Lung (tissue), 12 donors: ENCODE data around the gene MNX1. TPM values are rescaled to one million over a fixed set of nuclear protein-coding genes. Genes with fewer than 3 reads are reported as not detected.

Source experiments
- ATAC-seq: fragments of 200-7000 bp; cut with Tn5 transposase; one replicate; pipeline ENCODE4 v1.9.1; 2020; ENCODE audit warnings: moderate number of reproducible peaks; ENCODE audit not compliant: insufficient read depth, low FRiP score
- DNase-seq, 3 donors: peaks; one replicate each; pipeline ENCODE4 v3.0.0-alpha.2; 2013 to 2017
- H3K27ac ChIP-seq, 2 donors: one replicate each; pipeline ENCODE4 v1.5.1; 2013; ENCODE audit warnings: mild to moderate bottlenecking in 2 of 2, moderate library complexity in 2 of 2, control low read depth in 1 of 2, inconsistent platforms in 1 of 2, low read depth in 1 of 2, low read length in 1 of 2
- H3K27me3 ChIP-seq, 3 donors: one replicate each; pipeline ENCODE4 v1.5.1; 2013; ENCODE audit warnings: low read length in 2 of 3; ENCODE audit not compliant: control insufficient read depth in 3 of 3, insufficient read depth in 3 of 3
- H3K36me3 ChIP-seq, 4 donors: one replicate each; pipeline ENCODE4 v1.5.1; 2013; ENCODE audit warnings: low read length in 4 of 4, mild to moderate bottlenecking in 1 of 4, moderate library complexity in 1 of 4; ENCODE audit not compliant: control insufficient read depth in 4 of 4, insufficient read depth in 4 of 4
- H3K4me1 ChIP-seq, 5 donors: one replicate each; pipeline ENCODE4 v1.5.1; 2013; ENCODE audit warnings: low read length in 5 of 5, mild to moderate bottlenecking in 2 of 5, moderate library complexity in 1 of 5; ENCODE audit not compliant: control insufficient read depth in 5 of 5, insufficient read depth in 5 of 5
- H3K4me3 ChIP-seq: one replicate; pipeline ENCODE4 v1.5.1; 2013; ENCODE audit warnings: mild to moderate bottlenecking, control low read depth, moderate library complexity
- H3K9ac ChIP-seq, 2 donors: one replicate each; pipeline ENCODE4 v1.5.1; 2013; ENCODE audit warnings: low read length in 2 of 2, control low read depth in 1 of 2; ENCODE audit not compliant: insufficient read depth in 1 of 2
- H3K9me3 ChIP-seq, 4 donors: one replicate each; pipeline ENCODE4 v1.5.1; 2013; ENCODE audit warnings: low read length in 3 of 4, mild to moderate bottlenecking in 1 of 4, moderate library complexity in 1 of 4; ENCODE audit not compliant: control insufficient read depth in 4 of 4, insufficient read depth in 3 of 4
- CTCF ChIP-seq: IDR thresholded peaks from 2 replicates; pipeline ENCODE4 v1.5.1; 2012; ENCODE audit warnings: mild to moderate bottlenecking; ENCODE audit errors: control extremely low read depth, extremely low read depth
- WGBS, 2 donors: extraction: QIAGEN DNeasy Blood & Tissue Kit; methylation state at CpG; one replicate each; pipeline ENCODE4 v1.1.7; 2013; 5-methylcytosine and 5-hydroxymethylcytosine counted together
- polyA plus RNA-seq, 2 donors: library from polyadenylated mRNA; stranded (reverse); fragments of 200-250 nt; gene quantifications; one replicate each; pipeline ENCODE4 v1.2.1, GENCODE V29; 2013
- total RNA-seq, 2 donors: library from RNA; depleted of rRNA in 1 of 2; stranded (reverse); fragments of >200 nt in 1 of 2; gene quantifications; one replicate each; pipeline ENCODE4 v1.2.1, GENCODE V29; 2014 to 2021
- donor health status: control.
- donor health status: control.
- donor health status: Bipolar disorder and iron deficiency.
- donor health status: healthy.
- donor health status: DM: yes; HTN: yes; CAD: no.

MNX1 gene
- total and polyA plus RNA-seq, 4 donors, result 0.10 to 1.4 TPM; not detected in 2

DNA sequence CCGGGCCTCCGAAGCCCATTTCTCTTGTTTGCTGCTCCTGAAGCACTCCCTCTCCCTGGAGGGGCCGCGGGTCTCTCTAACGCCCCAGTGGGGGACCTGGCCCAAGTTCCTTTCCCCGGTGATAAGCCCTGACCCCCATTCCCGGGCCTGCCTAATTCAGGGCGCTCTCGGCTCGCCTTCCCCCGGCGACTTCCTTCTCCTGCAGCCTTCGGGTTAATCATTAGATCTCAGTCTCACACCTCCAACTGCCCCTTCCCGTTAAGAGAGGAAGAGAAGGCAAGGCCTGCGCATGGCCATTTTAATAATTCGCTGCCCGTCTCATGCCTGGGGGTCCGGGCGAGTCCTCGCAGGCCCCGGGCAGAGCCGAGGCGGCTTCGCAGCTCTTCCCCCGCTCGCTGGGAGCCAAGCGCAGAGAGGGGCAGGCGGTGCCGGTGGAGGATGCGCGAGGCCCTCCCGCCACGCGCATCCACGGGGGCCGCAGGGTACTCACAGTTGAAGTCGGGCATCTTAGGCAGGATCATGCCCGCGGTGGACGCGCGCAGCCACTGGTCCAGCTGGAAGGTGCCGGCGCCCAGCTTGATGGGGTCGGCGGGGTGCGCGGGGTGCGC is 1.2 kb downstream of the MNX1 start:
- Histone ChIP-seq H3K27ac (no peak overlapping the region), H3K27me3 (peaks cover 31 to 73% (median 69%) of the 10 kb centered on the region in 3 donors), H3K9ac (no peak overlapping the region), H3K4me3 (no peak overlapping the region), H3K9me3 (peaks cover 0 to 5% (median 0%) of the 10 kb centered on the region in 4 donors), H3K36me3 (no peaks in the 10 kb centered on the region), H3K4me1 (peaks cover 0 to 23% (median 11%) of the 10 kb centered on the region in 5 donors)
- no peak for ATAC-seq
- no peak for TF ChIP-seq CTCF
- 1 to 2% methylated on average over 49 of the region's 49 CpGs for WGBS, 2 donors
- no peak for DNase-seq

DNA sequence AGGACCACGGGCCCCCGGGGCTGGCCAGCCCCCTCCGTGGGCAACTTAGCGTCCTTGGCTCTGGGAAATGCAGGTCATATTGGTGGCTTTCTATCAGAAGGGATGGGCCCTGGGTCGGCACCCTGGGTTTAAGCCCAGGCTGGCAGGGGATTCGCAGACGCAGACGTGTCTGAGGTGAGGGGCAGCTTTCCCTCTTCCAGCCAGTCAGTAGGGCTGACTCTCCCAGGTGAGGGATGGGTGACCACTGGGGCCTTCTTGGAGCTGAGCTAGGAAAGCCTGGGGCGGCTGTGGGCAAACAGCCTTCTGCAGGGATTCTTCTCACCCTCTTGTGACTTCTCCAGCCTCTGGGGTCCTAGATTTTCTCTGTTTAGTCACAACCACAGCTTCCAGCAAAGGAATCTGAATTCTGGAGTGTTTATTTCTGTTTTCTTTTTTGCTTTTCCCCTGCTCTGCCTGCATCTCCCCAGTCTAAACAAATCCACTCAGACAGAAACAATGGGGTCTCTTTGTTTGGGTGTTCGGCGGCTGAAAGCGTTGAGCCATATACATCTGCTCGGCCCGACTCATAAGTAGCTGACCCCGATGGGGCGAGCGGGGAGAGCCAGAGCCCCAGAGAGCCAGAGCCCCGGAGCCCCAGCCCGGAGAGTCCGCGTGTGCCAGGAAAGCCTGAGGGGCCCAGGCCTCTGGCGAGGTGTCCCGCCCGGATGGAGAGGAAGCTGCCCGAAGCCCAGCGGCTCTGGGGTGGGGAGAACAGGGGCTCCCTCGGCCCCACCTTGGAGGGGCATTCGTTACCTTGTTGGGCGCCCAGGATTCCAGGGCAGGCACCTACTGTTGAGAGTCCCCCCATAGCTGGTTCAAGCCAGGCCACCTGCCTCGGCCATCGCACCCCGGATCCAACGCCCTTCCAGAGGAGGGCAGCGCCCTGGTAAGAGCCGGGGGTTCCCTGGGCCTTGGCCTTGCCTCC is 2.0 kb downstream of the MNX1 start:
- Histone ChIP-seq H3K4me3 (no peak overlapping the region), H3K9ac (no peak overlapping the region), H3K9me3 (peaks cover 0 to 8% (median 0%) of the 10 kb centered on the region in 4 donors), H3K36me3 (no peaks in the 10 kb centered on the region), H3K27ac (no peak overlapping the region), H3K4me1 (peaks cover 0 to 27% (median 11%) of the 10 kb centered on the region in 5 donors), H3K27me3 (peaks cover 38 to 72% (median 63%) of the 10 kb centered on the region in 3 donors)
- ATAC-seq (no peak), DNase-seq (no peak)
- 12 to 16% methylated on average over 33 to 35 of the region's 35 CpGs for WGBS, 2 donors
- TF ChIP-seq CTCF, result no peak

GRCh38 chr7:157007470-157008066 is 2.9 kb downstream of the MNX1 start:
- no peak overlapping the region for H3K27ac ChIP-seq
- H3K36me3 ChIP-seq, result no peaks in the 10 kb centered on the region
- H3K4me1 ChIP-seq, result peaks cover 0 to 30% (median 11%) of the 10 kb centered on the region in 5 donors
- H3K27me3 ChIP-seq, result peaks cover 38 to 69% (median 57%) of the 10 kb centered on the region in 3 donors
- no peak overlapping the region for H3K9ac ChIP-seq
- no peak overlapping the region for H3K4me3 ChIP-seq
- ATAC-seq, result no peak
- no peak for TF ChIP-seq CTCF
- DNase-seq, result no peak
- peaks cover 0 to 8% (median 0%) of the 10 kb centered on the region in 4 donors for H3K9me3 ChIP-seq
- 12 to 26% methylated on average over 18 of the region's 18 CpGs for WGBS, 2 donors
